OCI-M2 (cell line): ENCODE data around the gene PRPF40A.

Experiments used
- DNase-seq: peaks from one replicate; lab custom pipeline; 2025; ENCODE audit not compliant: unreplicated experiment; lab: John Stamatoyannopoulos, UW

Gene PRPF40A

DNA sequence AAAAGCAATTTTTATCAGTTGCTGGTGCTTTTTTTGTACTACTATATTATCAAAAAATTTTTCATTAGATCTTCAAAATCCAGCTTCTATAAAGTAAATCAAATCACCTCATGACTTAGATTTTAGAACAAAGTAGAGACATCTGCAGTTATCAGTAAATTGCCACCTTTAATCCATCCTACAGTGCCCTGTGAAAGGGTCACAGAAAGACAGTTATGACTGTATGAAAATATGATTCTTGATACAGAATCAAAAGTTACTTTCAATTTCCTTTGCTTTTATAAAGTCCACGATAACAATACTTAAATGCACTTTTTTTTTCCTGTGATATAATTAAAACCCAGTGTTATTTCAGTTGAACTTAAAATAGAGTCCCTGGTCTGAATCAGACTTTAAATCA, 61.4 kb downstream of the PRPF40A start:
- no peak for DNase-seq

DNA sequence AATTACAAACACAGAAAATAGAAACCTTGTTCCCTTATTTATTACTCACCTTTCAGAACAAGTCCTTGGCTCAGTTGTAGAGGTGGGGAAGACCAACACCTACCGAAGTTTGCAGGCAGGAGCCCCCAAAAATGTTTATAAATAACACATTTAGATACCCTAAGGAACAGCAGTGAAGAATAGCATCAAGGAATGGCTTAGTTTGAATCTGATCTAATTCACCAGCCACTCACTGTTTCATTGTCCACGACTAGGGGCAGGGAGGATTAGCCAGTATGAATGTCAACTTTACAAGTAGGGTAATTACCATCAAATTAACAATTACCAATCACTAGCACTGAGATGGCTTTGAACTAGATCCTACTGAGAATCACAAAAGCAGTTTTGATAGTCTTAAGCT, 65.4 kb downstream of the PRPF40A start:
- no peak for DNase-seq

DNA sequence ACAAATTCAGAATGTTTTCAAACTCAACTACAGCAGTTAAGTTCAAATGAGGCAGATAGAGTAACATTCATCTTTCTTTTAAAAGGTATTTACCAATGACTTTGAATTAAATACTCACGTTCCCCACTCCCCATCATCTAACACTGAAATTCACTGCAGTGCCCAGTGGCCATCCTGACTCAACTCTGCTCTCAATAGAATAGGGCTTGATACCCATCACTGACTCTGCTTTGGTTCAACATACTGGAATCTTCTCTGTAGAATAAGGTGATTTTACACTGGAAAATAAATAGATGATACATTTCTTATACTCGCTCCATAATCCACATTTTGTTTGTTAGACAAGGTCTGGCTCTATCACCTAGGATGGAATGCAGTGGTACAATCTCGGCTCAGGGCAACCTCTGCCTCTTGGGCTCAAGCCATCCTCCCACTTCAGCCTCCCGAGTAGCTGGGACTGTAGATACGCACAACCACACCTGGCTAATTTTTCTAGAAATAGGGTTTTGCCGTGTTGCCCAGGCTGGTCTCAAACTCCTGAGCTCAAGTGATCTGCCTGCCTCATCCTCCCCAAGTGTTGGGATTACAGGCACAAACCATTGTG, 66.4 kb downstream of the PRPF40A start:
- DNase-seq: no peak

DNA sequence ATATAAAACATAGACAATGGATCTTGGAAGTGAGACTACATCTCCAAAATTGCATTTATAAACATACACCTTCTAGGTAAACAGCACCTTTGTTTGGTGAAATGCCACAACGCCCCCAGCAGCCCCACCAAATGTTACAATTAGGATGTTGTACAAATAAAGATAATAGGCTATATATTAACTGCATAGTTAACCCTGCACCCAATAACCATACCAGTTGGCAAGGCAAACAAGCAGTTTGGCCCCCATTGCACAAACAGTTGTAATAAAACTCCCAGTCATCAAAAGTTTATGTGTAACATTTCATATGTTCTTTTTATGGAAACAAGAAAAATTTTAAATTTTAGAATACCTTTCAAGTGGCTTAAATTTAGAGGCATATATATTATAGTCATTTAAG, 67.3 kb downstream of the PRPF40A start:
- DNase-seq: no peak

GRCh38 chr2:152648336-152648735, 68.9 kb downstream of the PRPF40A start:
- no peak for DNase-seq

GRCh38 chr2:152647552-152647951, 69.7 kb downstream of the PRPF40A start:
- DNase-seq: no peak

- no peak for DNase-seq
These were observed 70.5 kb downstream of the PRPF40A start for GRCh38 chr2:152646775-152647174.

GRCh38 chr2:152646264-152646663, 71.0 kb downstream of the PRPF40A start:
- DNase-seq: no peak

- DNase-seq: no peak
These were observed 72.9 kb downstream of the PRPF40A start for GRCh38 chr2:152644189-152644873.

DNA sequence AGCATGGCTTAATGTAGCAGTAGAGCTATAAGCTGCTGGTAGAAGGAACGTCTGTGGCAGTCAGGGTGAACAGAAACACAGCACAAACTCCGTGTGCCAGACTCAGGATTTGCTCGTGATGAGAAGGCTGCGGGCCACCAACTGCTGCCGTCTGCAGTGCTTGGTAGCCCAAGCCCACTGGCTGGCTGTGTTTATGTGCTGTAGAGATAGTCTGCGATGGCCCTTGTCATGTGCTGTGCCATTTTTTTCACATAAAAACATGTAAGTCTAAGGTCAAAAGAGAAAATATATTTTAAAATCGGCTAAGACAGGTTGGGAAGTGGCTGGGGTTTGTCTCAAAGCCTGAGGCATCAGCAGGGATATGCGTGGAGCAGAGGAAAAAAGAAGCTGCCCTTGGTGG, 78.7 kb downstream of the PRPF40A start:
- no peak for DNase-seq

- no peak for DNase-seq
These were observed 79.2 kb downstream of the PRPF40A start for GRCh38 chr2:152638056-152638455.

- no peak for DNase-seq
These were observed 80.0 kb downstream of the PRPF40A start for GRCh38 chr2:152637251-152637650.

- no peak for DNase-seq
These were observed 81.5 kb downstream of the PRPF40A start for GRCh38 chr2:152635635-152636298.

DNA sequence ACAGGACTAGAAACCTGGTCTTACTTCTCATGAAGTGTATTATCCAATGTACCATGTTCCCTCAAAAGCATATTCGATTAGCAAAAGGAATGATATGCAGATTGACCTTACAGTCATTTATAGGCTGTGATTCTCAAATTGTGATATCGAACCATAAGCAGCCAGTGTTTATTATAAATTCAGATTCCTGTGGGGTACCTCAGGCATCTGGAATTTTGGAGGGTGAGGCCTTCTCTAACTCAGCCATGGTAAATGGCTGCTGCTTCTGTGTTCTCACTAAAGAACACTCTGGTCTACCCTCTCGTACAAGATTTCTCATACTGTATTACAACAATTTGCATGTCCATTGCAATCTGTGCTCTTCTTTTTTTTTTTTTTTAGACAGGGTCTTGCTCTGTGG, 84.5 kb downstream of the PRPF40A start:
- DNase-seq: no peak

DNA sequence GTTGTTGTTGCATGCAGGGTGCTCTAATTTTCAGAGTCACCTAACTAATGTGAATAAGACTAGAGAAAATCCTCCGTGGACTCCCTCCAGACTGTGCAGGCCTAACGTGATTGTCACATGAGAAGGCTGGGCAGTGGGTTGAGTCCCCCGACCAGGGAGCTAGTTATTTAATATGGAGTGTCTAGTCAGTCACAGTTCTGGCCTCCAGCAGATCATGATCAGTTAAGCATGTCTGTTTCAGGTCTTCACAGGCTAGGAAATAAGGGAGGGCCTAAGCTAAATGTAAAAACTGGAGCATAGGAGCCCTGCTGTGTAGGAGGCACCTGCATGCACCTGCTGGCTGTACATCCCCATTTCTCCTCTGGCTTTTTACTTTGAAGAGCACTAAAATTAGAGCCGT, 86.8 kb downstream of the PRPF40A start:
- DNase-seq: no peak

DNA sequence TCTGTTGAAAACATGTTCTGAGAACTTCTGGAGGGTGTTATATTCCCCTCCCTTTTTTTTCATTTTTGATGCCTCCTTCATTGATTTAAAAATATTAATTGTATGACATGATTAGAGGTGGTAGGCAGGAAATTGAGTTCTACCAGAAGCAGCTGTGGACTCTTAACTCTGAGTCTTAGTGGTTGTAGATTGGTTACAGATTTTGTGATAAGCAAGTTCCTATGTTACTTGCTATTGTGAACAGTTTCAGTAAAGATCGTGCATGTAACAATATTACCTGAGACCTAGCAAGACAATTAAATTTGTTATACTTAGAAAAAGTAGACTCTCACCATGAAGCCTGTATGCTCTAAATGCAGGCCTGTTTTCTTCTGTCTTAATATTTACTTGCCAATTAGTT, 88.1 kb downstream of the PRPF40A start:
- no peak for DNase-seq

GRCh38 chr2:152627351-152627957, 89.8 kb downstream of the PRPF40A start:
- no peak for DNase-seq

GRCh38 chr2:152626911-152627339, 90.3 kb downstream of the PRPF40A start:
- DNase-seq: no peak

DNA sequence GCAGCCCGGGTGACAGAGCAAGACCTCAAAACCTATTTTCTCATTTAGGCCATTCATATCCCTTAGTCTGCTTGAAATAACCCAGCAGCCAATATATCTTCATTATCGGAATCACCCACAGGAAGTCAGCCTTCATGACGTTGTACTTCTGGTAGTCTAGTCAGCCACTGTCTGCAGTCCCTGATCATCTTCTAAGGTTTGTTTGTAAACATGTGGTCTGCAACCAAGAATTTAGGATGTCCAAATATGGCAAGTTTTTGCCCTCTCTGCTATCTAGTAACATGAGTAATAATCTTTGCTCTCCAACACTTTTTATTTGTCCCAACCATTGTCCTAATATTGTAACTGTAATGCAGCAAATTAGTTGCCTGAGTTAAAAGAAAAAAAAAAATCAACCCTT, 92.5 kb downstream of the PRPF40A start:
- DNase-seq: no peak

- no peak for DNase-seq
These were observed 93.5 kb downstream of the PRPF40A start for GRCh38 chr2:152623775-152624174.

GRCh38 chr2:152623076-152623740, 94.1 kb downstream of the PRPF40A start:
- no peak for DNase-seq
